IPS DF 19.7 (cell line): ENCODE measurements around the gene UBE2G1.

Experiments
- DNase-seq: peaks from one replicate; pipeline ENCODE4 v3.0.0-alpha.2; 2013; ENCODE audit warnings: low read depth, low spot score

The UBE2G1 gene

GRCh38 chr17:4334776-4335584 lies 31.5 kb downstream of the UBE2G1 start:
- DNase-seq: no peak

- no peak for DNase-seq
Measured at GRCh38 chr17:4334332-4334731, 32.1 kb downstream of the UBE2G1 start.

- no peak for DNase-seq
Measured at GRCh38 chr17:4333041-4333440, 33.4 kb downstream of the UBE2G1 start.

- DNase-seq: peak; percentile 9
Measured at GRCh38 chr17:4332296-4332970, 34.0 kb downstream of the UBE2G1 start.

GRCh38 chr17:4331614-4332013 lies 34.9 kb downstream of the UBE2G1 start:
- DNase-seq: no peak

GRCh38 chr17:4329838-4330237 lies 36.6 kb downstream of the UBE2G1 start:
- no peak for DNase-seq

- DNase-seq: no peak
Measured at GRCh38 chr17:4327606-4328005, 38.9 kb downstream of the UBE2G1 start.

- no peak for DNase-seq
Measured at GRCh38 chr17:4326608-4327007, 39.9 kb downstream of the UBE2G1 start.

GRCh38 chr17:4326112-4326511 lies 40.4 kb downstream of the UBE2G1 start:
- DNase-seq: no peak

- no peak for DNase-seq
Measured at GRCh38 chr17:4324463-4324862, 42.0 kb downstream of the UBE2G1 start.

- DNase-seq: no peak
Measured at GRCh38 chr17:4319221-4319620, 47.3 kb downstream of the UBE2G1 start.

GRCh38 chr17:4318596-4318995 lies 47.9 kb downstream of the UBE2G1 start:
- DNase-seq: no peak

GRCh38 chr17:4318186-4318585 lies 48.3 kb downstream of the UBE2G1 start:
- no peak for DNase-seq

GRCh38 chr17:4317610-4318009 lies 48.9 kb downstream of the UBE2G1 start:
- no peak for DNase-seq

GRCh38 chr17:4316648-4317047 lies 49.8 kb downstream of the UBE2G1 start:
- no peak for DNase-seq

GRCh38 chr17:4314618-4315017 lies 51.9 kb downstream of the UBE2G1 start:
- DNase-seq: no peak

GRCh38 chr17:4314179-4314578 lies 52.3 kb downstream of the UBE2G1 start:
- no peak for DNase-seq

- DNase-seq: no peak
Measured at GRCh38 chr17:4313221-4314114, 53.0 kb downstream of the UBE2G1 start.

- DNase-seq: no peak
Measured at GRCh38 chr17:4310354-4311060, 56.0 kb downstream of the UBE2G1 start.

GRCh38 chr17:4309897-4310296 lies 56.6 kb downstream of the UBE2G1 start:
- no peak for DNase-seq

GRCh38 chr17:4307179-4307930 lies 59.1 kb downstream of the UBE2G1 start:
- DNase-seq: peak; percentile 48
